ENCODE data around the gene ANGPT4.

DNA sequence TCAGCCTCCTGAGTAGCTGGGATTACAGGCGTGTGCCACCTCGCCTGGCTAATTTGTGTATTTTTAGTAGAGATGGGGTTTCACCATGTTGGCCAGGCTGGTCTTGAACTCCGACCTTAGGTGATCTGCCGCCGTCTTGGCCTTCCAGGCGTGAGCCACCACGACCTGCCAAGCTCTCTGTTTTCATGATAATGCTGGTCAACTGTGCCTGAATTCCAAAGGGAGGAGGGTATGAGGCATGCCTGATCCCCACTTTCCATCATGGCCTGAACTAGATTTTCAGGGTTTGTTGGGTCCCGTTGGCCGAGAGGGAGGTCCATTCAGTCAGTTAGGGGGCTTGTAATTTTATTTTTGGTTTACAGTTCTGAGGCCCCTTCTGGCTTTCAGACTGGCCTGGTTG lies 28.0 kb upstream of the ANGPT4 start:
- no peak for TF ChIP-seq CTCF (IDR thresholded peaks at IDR 0.05)
- no peak for TF ChIP-seq EZH2phosphoT487 (IDR thresholded peaks at IDR 0.05)
- TF ChIP-seq EZH2 (IDR thresholded peaks at IDR 0.05) = no peak

Data from neural progenitor cell (in vitro differentiated cells).